ENCODE data around the gene ZFPM1.
"Not testable (repeated sequence)": the region's sequence is repeated elsewhere in the genome, so short reads cannot be mapped to it uniquely, and the experiment has no call there.

The ZFPM1 gene

GRCh38 chr16:88453217-88453531 lies at the start of gene ZFPM1:
Gene ZFPM1, plus strand, starts transcription at chr16:88453280. Its CDS starts 359 bp downstream, at chr16:88453639.
- no peak for DNase-seq

GRCh38 chr16:88403794-88404581 lies 49.1 kb upstream of the ZFPM1 start:
- no peak for DNase-seq

GRCh38 chr16:88404769-88405168 lies 48.3 kb upstream of the ZFPM1 start:
- DNase-seq = no peak

- no peak for DNase-seq
These were observed 47.6 kb upstream of the ZFPM1 start for GRCh38 chr16:88405216-88406060.

- DNase-seq = no peak
These were observed 46.7 kb upstream of the ZFPM1 start for GRCh38 chr16:88406096-88407041.

- no peak for DNase-seq
These were observed 46.0 kb upstream of the ZFPM1 start for GRCh38 chr16:88407042-88407420.

GRCh38 chr16:88407807-88408206 lies 45.3 kb upstream of the ZFPM1 start:
- DNase-seq = no peak

GRCh38 chr16:88408561-88409142 lies 44.4 kb upstream of the ZFPM1 start:
- no peak for DNase-seq

GRCh38 chr16:88409296-88410065 lies 43.6 kb upstream of the ZFPM1 start:
- DNase-seq = no peak

GRCh38 chr16:88410297-88410968 lies 42.6 kb upstream of the ZFPM1 start:
- not testable (repeated sequence) for DNase-seq

- DNase-seq = no peak
These were observed 41.0 kb upstream of the ZFPM1 start for GRCh38 chr16:88411951-88412576.

GRCh38 chr16:88412766-88413165 lies 40.3 kb upstream of the ZFPM1 start:
- DNase-seq = no peak

- DNase-seq = no peak
These were observed 39.8 kb upstream of the ZFPM1 start for GRCh38 chr16:88413231-88413630.

- no peak for DNase-seq
These were observed 39.4 kb upstream of the ZFPM1 start for GRCh38 chr16:88413631-88414030.

GRCh38 chr16:88414521-88415380 lies 38.3 kb upstream of the ZFPM1 start:
- DNase-seq = no peak

- DNase-seq = no peak
These were observed 37.7 kb upstream of the ZFPM1 start for GRCh38 chr16:88415381-88415705.

- DNase-seq = no peak
These were observed 37.3 kb upstream of the ZFPM1 start for GRCh38 chr16:88415713-88416323.

- no peak for DNase-seq
These were observed 36.4 kb upstream of the ZFPM1 start for GRCh38 chr16:88416686-88417085.

- no peak for DNase-seq
These were observed 35.2 kb upstream of the ZFPM1 start for GRCh38 chr16:88417684-88418476.

Measured in DMS79 (cell line).